ENCODE results near the gene TXLNB.

GRCh38 chr6:139242457-139243240 is 49.1 kb downstream of the TXLNB start:
- TF ChIP-seq ZNF274 (IDR thresholded peaks at IDR 0.05; ENCODE audit: low read depth, low read length) (no peak), YY1 (IDR thresholded peaks at IDR 0.05; ENCODE audit: insufficient read depth, insufficient read length) (no peak), SUZ12 (IDR thresholded peaks at IDR 0.05; ENCODE audit: extremely low read depth, insufficient read depth, insufficient read length) (no peak)

All from NT2/D1 (cell line).